ENCODE results near the gene CYP4F22. TPM values are rescaled to one million over a fixed set of nuclear protein-coding genes. Genes with fewer than 3 reads are reported as not detected.
"Not testable (repeated sequence)": the region's sequence is repeated elsewhere in the genome, so short reads cannot be mapped to it uniquely, and the experiment has no call there.

Gene CYP4F22
- total RNA-seq, 1 experiment from 2014 or later = 0.23 TPM

- Histone ChIP-seq H3K4me3 (no peak within 1 kb of the TSS), H3K27me3 (no peaks in the 10 kb centered on the region), H3K9me3 (no peaks in the 10 kb centered on the region), H3K36me3 (no peaks in the 10 kb centered on the region)
- no peak for DNase-seq
Measured at GRCh38 chr19:15479391-15480345, 28.7 kb upstream of the CYP4F22 start, which contains the start of gene PGLYRP2. PGLYRP2 (minus strand) TSS chr19:15479501; CDS start chr19:15479371, 130 bp downstream.

GRCh38 chr19:15480996-15481395 is 27.3 kb upstream of the CYP4F22 start:
- DNase-seq, H3K36me3 ChIP-seq: not testable (repeated sequence)

GRCh38 chr19:15485768-15486167 is 22.6 kb upstream of the CYP4F22 start:
- H3K9me3 ChIP-seq, H3K27me3 ChIP-seq, DNase-seq, H3K36me3 ChIP-seq, H3K4me3 ChIP-seq: not testable (repeated sequence)

More at GRCh38 chr19:15480996-15481395, 27.3 kb upstream of the CYP4F22 start:
- not testable (repeated sequence) for H3K9me3 ChIP-seq, H3K4me3 ChIP-seq, H3K27me3 ChIP-seq

GRCh38 chr19:15487038-15487437 is 21.3 kb upstream of the CYP4F22 start:
- peaks cover 9% of the 10 kb centered on the region for H3K9me3 ChIP-seq

GRCh38 chr19:15488489-15489226 is 19.7 kb upstream of the CYP4F22 start:
- DNase-seq = peak; percentile 93

More at GRCh38 chr19:15487038-15487437, 21.3 kb upstream of the CYP4F22 start:
- H3K4me3 ChIP-seq = no peak overlapping the region
- no peak for DNase-seq
- peaks cover 4% of the 10 kb centered on the region; the same call in 1 of the 2 replicates for H3K27me3 ChIP-seq
- H3K36me3 ChIP-seq = no peaks in the 10 kb centered on the region

GRCh38 chr19:15495151-15495550 is 13.2 kb upstream of the CYP4F22 start:
- Histone ChIP-seq H3K36me3 (no peaks in the 10 kb centered on the region), H3K4me3 (no peak overlapping the region), H3K9me3 (peaks cover 18% of the 10 kb centered on the region), H3K27me3 (peaks cover 12% of the 10 kb centered on the region)
- no peak for DNase-seq

More at GRCh38 chr19:15488489-15489226, 19.7 kb upstream of the CYP4F22 start:
- H3K36me3 ChIP-seq = no peaks in the 10 kb centered on the region
- H3K27me3 ChIP-seq = peaks cover 11% of the 10 kb centered on the region; the same call in 1 of the 2 replicates
- no peak overlapping the region for H3K4me3 ChIP-seq
- peaks cover 14% of the 10 kb centered on the region for H3K9me3 ChIP-seq

GRCh38 chr19:15498156-15498858 is 10.0 kb upstream of the CYP4F22 start:
- no peaks in the 10 kb centered on the region for H3K36me3 ChIP-seq
- H3K27me3 ChIP-seq = peaks cover 28% of the 10 kb centered on the region
- peaks cover 7% of the 10 kb centered on the region for H3K9me3 ChIP-seq
- no peak overlapping the region for H3K4me3 ChIP-seq
- DNase-seq = no peak

GRCh38 chr19:15498910-15499309 is 9.4 kb upstream of the CYP4F22 start:
- no peak for DNase-seq
- Histone ChIP-seq H3K4me3 (no peak overlapping the region), H3K36me3 (no peaks in the 10 kb centered on the region), H3K27me3 (peaks cover 28% of the 10 kb centered on the region), H3K9me3 (peaks cover 2% of the 10 kb centered on the region; the same call in 1 of the 2 replicates)

- 0 out of 2 replicates have a peak, but pooled peaks cover 4% of the 10 kb centered on the region for H3K9me3 ChIP-seq
- H3K27me3 ChIP-seq = peaks cover 31% of the 10 kb centered on the region
- H3K4me3 ChIP-seq = no peak overlapping the region
- no peaks in the 10 kb centered on the region for H3K36me3 ChIP-seq
- DNase-seq = no peak
Measured at GRCh38 chr19:15501596-15501995, 6.7 kb upstream of the CYP4F22 start.

GRCh38 chr19:15502264-15502663 is 6.1 kb upstream of the CYP4F22 start:
- no peak for DNase-seq
- Histone ChIP-seq H3K36me3 (no peaks in the 10 kb centered on the region), H3K27me3 (peaks cover 31% of the 10 kb centered on the region), H3K9me3 (0 out of 2 replicates have a peak, but pooled peaks cover 4% of the 10 kb centered on the region), H3K4me3 (no peak overlapping the region)

- peaks cover 33% of the 10 kb centered on the region for H3K27me3 ChIP-seq
- H3K4me3 ChIP-seq = no peak overlapping the region
- H3K9me3 ChIP-seq = 0 out of 2 replicates have a peak, but pooled peaks cover 2% of the 10 kb centered on the region
- DNase-seq = no peak
- no peaks in the 10 kb centered on the region for H3K36me3 ChIP-seq
Measured at GRCh38 chr19:15506074-15506571, 2.2 kb upstream of the CYP4F22 start.

- 0 out of 2 replicates have a peak, but pooled peaks cover 2% of the 10 kb centered on the region for H3K9me3 ChIP-seq
- H3K36me3 ChIP-seq = no peaks in the 10 kb centered on the region
- no peak for DNase-seq
Measured at GRCh38 chr19:15507068-15508034, 974 bp upstream of the CYP4F22 start.

GRCh38 chr19:15511671-15512424 is 3.5 kb downstream of the CYP4F22 start:
- H3K27me3 ChIP-seq = peaks cover 13% of the 10 kb centered on the region
- H3K9me3 ChIP-seq = peaks cover 15% of the 10 kb centered on the region
- H3K36me3 ChIP-seq = no peaks in the 10 kb centered on the region
- DNase-seq = no peak
- no peak overlapping the region for H3K4me3 ChIP-seq

More at GRCh38 chr19:15507068-15508034, 974 bp upstream of the CYP4F22 start:
- Histone ChIP-seq H3K27me3 (peaks cover 23% of the 10 kb centered on the region), H3K4me3 (no peak overlapping the region)

GRCh38 chr19:15515227-15515625 is 6.9 kb downstream of the CYP4F22 start:
- H3K9me3 ChIP-seq = peaks cover 23% of the 10 kb centered on the region
- H3K4me3 ChIP-seq, H3K36me3 ChIP-seq, H3K27me3 ChIP-seq, DNase-seq: not testable (repeated sequence)
